Measurements from ENCODE around the gene SERPINB6. TPM values are rescaled to one million over a fixed set of nuclear protein-coding genes. Genes with fewer than 3 reads are reported as not detected.

The SERPINB6 gene
- polyA plus RNA-seq, 3 donors, result 117 to 208 (median 200) TPM

GRCh38 chr6:2964793-2965505 lies 6.4 kb downstream of the SERPINB6 start:
- H2AFZ ChIP-seq (ENCODE audit: insufficient read depth, low read depth, low read length, poor library complexity, severe bottlenecking), result no peak overlapping the region
- TF ChIP-seq, protein P1, sequence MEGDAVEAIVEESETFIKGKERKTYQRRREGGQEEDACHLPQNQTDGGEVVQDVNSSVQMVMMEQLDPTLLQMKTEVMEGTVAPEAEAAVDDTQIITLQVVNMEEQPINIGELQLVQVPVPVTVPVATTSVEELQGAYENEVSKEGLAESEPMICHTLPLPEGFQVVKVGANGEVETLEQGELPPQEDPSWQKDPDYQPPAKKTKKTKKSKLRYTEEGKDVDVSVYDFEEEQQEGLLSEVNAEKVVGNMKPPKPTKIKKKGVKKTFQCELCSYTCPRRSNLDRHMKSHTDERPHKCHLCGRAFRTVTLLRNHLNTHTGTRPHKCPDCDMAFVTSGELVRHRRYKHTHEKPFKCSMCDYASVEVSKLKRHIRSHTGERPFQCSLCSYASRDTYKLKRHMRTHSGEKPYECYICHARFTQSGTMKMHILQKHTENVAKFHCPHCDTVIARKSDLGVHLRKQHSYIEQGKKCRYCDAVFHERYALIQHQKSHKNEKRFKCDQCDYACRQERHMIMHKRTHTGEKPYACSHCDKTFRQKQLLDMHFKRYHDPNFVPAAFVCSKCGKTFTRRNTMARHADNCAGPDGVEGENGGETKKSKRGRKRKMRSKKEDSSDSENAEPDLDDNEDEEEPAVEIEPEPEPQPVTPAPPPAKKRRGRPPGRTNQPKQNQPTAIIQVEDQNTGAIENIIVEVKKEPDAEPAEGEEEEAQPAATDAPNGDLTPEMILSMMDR (IDR thresholded peaks at IDR 0.05), result no peak
- Mint-ChIP-seq H3K27me3 (ENCODE audit: low read depth in 3 of 3) (no peaks in the 10 kb centered on the region), H3K27ac (no peak overlapping the region), H3K36me3 (peaks cover 20 to 32% of the 10 kb centered on the region in 2 donors), H3K4me3 (no peak overlapping the region), H3K4me1 (peaks cover 30% of the 10 kb centered on the region), H3K9me3 (no peaks in the 10 kb centered on the region)
- no peak overlapping the region for H3K4me2 ChIP-seq (replicated peaks; ENCODE audit: extremely low read depth, low read length, poor library complexity, severe bottlenecking)
- H3K79me2 ChIP-seq (ENCODE audit: insufficient read depth, low read length), result peaks cover 93% of the 10 kb centered on the region
- no peak for DNase-seq
- H3K4me1 ChIP-seq (ENCODE audit: control insufficient read depth in 1 of 2, insufficient read depth in 2 of 2, low read length in 2 of 2), result peaks cover 12 to 25% of the 10 kb centered on the region in 2 donors
- 100% methylated on average over 3 of the region's 17 CpGs for WGBS (ENCODE audit: insufficient coverage)
- H3K9me3 ChIP-seq (replicated peaks in 1 of 2; ENCODE audit: control insufficient read depth in 1 of 2, insufficient read depth in 1 of 2, low read length in 2 of 2), result no peaks in the 10 kb centered on the region
- peaks cover 7 to 18% of the 10 kb centered on the region in 2 donors for H3K36me3 ChIP-seq (replicated peaks in 1 of 2; ENCODE audit: control insufficient read depth in 1 of 2, insufficient read depth in 2 of 2, low read length in 2 of 2)
- no peaks in the 10 kb centered on the region for H3K27me3 ChIP-seq (ENCODE audit: control insufficient read depth in 2 of 2, insufficient read depth in 2 of 2, low read length in 2 of 2)
- H4K20me1 ChIP-seq (ENCODE audit: insufficient read depth, low read length), result peaks cover 15% of the 10 kb centered on the region
- no peak overlapping the region for H3K4me3 ChIP-seq (replicated peaks in 1 of 3; ENCODE audit: low read depth in 2 of 3, low read length in 3 of 3)
- intact Hi-C loops (cut with micrococcal nuclease), result no loop called here
- H3K9ac ChIP-seq (ENCODE audit: insufficient read depth, low read length, poor library complexity, severe bottlenecking), result no peak overlapping the region
- no peak overlapping the region for H3K27ac ChIP-seq (ENCODE audit: low read depth in 1 of 2, low read length in 2 of 2)

DNA sequence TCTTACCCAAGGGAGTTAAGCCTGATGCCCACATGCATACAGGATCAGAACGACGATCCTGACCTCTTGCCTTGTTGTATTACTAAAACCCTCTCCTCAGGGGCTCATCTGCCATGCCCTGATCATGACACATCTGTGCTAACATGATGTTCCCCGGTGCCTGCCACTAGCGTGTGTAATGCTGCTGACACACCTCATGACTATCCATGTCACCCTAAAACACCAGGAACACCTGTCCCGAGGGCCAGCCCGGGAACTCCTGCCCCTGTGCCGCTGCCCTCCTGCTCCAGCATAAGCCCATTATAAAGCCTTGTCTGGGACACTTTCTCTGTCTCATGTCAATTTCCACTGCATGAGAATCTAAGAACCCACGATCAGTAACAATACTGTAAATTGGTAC lies 7.6 kb downstream of the SERPINB6 start:
- H2AFZ ChIP-seq (ENCODE audit: insufficient read depth, low read depth, low read length, poor library complexity, severe bottlenecking), result no peak overlapping the region
- no peak overlapping the region for H3K9ac ChIP-seq (ENCODE audit: insufficient read depth, low read length, poor library complexity, severe bottlenecking)
- DNase-seq, result no peak
- no peak overlapping the region for H3K4me2 ChIP-seq (replicated peaks; ENCODE audit: extremely low read depth, low read length, poor library complexity, severe bottlenecking)
- peaks cover 21 to 32% of the 10 kb centered on the region in 2 donors for H3K36me3 Mint-ChIP-seq
- TF ChIP-seq, protein P1 (IDR thresholded peaks at IDR 0.05), result no peak
- no peak overlapping the region for H3K4me3 ChIP-seq (replicated peaks in 1 of 3; ENCODE audit: low read depth in 2 of 3, low read length in 3 of 3)
- no peak overlapping the region for H3K4me3 Mint-ChIP-seq
- peaks cover 8 to 20% of the 10 kb centered on the region in 2 donors for H3K36me3 ChIP-seq (replicated peaks in 1 of 2; ENCODE audit: control insufficient read depth in 1 of 2, insufficient read depth in 2 of 2, low read length in 2 of 2)
- H3K27ac ChIP-seq (ENCODE audit: low read depth in 1 of 2, low read length in 2 of 2), result no peak overlapping the region
- no peaks in the 10 kb centered on the region for H3K9me3 Mint-ChIP-seq
- peaks cover 84% of the 10 kb centered on the region for H3K79me2 ChIP-seq (ENCODE audit: insufficient read depth, low read length)
- peaks cover 29% of the 10 kb centered on the region for H3K4me1 Mint-ChIP-seq
- H3K4me1 ChIP-seq (ENCODE audit: control insufficient read depth in 1 of 2, insufficient read depth in 2 of 2, low read length in 2 of 2), result peaks cover 14 to 22% of the 10 kb centered on the region in 2 donors
- peaks cover 15% of the 10 kb centered on the region for H4K20me1 ChIP-seq (ENCODE audit: insufficient read depth, low read length)
- no peaks in the 10 kb centered on the region for H3K27me3 Mint-ChIP-seq (ENCODE audit: low read depth in 3 of 3)
- no peak overlapping the region for H3K27ac Mint-ChIP-seq
- H3K9me3 ChIP-seq (replicated peaks in 1 of 2; ENCODE audit: control insufficient read depth in 1 of 2, insufficient read depth in 1 of 2, low read length in 2 of 2), result no peaks in the 10 kb centered on the region
- 94% methylated on average over 6 of the region's 8 CpGs for WGBS (ENCODE audit: insufficient coverage)
- intact Hi-C loops (cut with micrococcal nuclease), result no loop called here
- H3K27me3 ChIP-seq (ENCODE audit: control insufficient read depth in 2 of 2, insufficient read depth in 2 of 2, low read length in 2 of 2), result no peaks in the 10 kb centered on the region

All from CD14-positive monocyte (primary cell).